HepG2 (cell line): Measurements from ENCODE around the gene PRDM10. TPM values are rescaled to one million over a fixed set of nuclear protein-coding genes. Genes with fewer than 3 reads are reported as not detected.

ENCODE experiments used
- ATAC-seq: fragments of 200-7000 bp; cut with Tn5 transposase; 3 replicates; pipeline ENCODE4 v1.9.1; 2020; ENCODE audit warnings: mild to moderate bottlenecking, moderate library complexity
- BruUV-seq: library from RNA; stranded (reverse); fragments of 400-500 nt; replicated peaks from 2 replicates; lab custom pipeline; 2021; lab: Mats Ljungman, UMichigan
- CTCF ChIA-PET: fragments of 300-600 bp; formaldehyde crosslinking; extraction: SDS; loops from one replicate; lab custom pipeline; 2021; ENCODE audit warnings: low total read pairs, inconsistent platforms, low intra/inter-chr PET ratio; lab: Yijun Ruan, JAX
- POLR2A ChIA-PET: fragments of 350-600 bp; sonication (Branson Sonifier 250); formaldehyde crosslinking; loops from one replicate; lab custom pipeline; 2020; ENCODE audit warnings: antibody characterized with exemption, inconsistent platforms; lab: Yijun Ruan, JAX
- DNase-seq: peaks from one replicate; pipeline ENCODE4 v3.0.0-alpha.2; 2015; ENCODE audit warnings: low spot score
- FAIRE-seq: peaks from 3 replicates; lab custom pipeline; 2011; peaks lifted over from hg19 to GRCh38; lab: Jason Lieb, UNC
- H2AFZ ChIP-seq: one replicate; pipeline ENCODE4 v1.6.1; 2011; ENCODE audit warnings: low read length, inconsistent platforms
- H3K27ac ChIP-seq: fragments of 300-600 bp; 3 replicates; pipeline ENCODE4 v1.8.0; 2011; ENCODE audit warnings: mixed run types, mild to moderate bottlenecking, mixed read lengths, low read length, inconsistent platforms; ENCODE audit not compliant: insufficient read depth; ENCODE audit errors: extremely low read length
- H3K27me3 ChIP-seq, 2 experiments: fragments of 200-600 bp in 1 of 2; 2 replicates in 1 of 2; 3 replicates in 1 of 2; pipeline versions ENCODE4 v1.6.0 to v1.8.0; 2011; ENCODE audit warnings: low read length in 2 of 2, mild to moderate bottlenecking in 2 of 2, moderate library complexity in 2 of 2, inconsistent platforms in 1 of 2; ENCODE audit not compliant: insufficient read depth in 2 of 2, control insufficient read depth in 1 of 2
- H3K36me3 ChIP-seq, 2 experiments: fragments of 200-600 bp in 1 of 2; replicated peaks in 1 of 2; 2 replicates in 1 of 2; 3 replicates in 1 of 2; pipeline versions ENCODE4 v1.5.1 to v1.8.0; 2011; ENCODE audit warnings: low read length in 2 of 2, inconsistent platforms in 1 of 2; ENCODE audit not compliant: insufficient read depth in 2 of 2, control insufficient read depth in 1 of 2
- H3K4me1 ChIP-seq: 2 replicates; pipeline ENCODE4 v1.5.1; 2012; ENCODE audit warnings: low read length, inconsistent platforms; ENCODE audit not compliant: insufficient read depth
- H3K4me2 ChIP-seq: 2 replicates; pipeline ENCODE4 v1.6.0; 2011; ENCODE audit warnings: low read depth, low read length, inconsistent platforms
- H3K4me3 ChIP-seq, 3 experiments: fragments of 200-600 bp in 1 of 3; sonication (generic), shearing (Covaris generic) in 1 of 3; replicated peaks in 1 of 3; 2 replicates each; pipeline ENCODE4 v1.5.1; 2011 to 2016; ENCODE audit warnings: low read length in 3 of 3, inconsistent platforms in 2 of 3, low read depth in 2 of 3, mild to moderate bottlenecking in 2 of 3, control low read depth in 1 of 3, mixed read lengths in 1 of 3; ENCODE audit not compliant: insufficient read depth in 1 of 3
- H3K79me2 ChIP-seq: one replicate; pipeline ENCODE4 v1.6.1; 2011; ENCODE audit warnings: low read length, inconsistent platforms; ENCODE audit not compliant: insufficient read depth
- H3K9ac ChIP-seq: 2 replicates; pipeline ENCODE4 v1.6.0; 2011; ENCODE audit warnings: mild to moderate bottlenecking, low read depth, low read length, inconsistent platforms; ENCODE audit not compliant: insufficient read depth
- H3K9me3 ChIP-seq: 2 replicates; pipeline ENCODE4 v1.5.1; 2012; ENCODE audit warnings: mild to moderate bottlenecking, low read length
- H4K20me1 ChIP-seq: 2 replicates; pipeline ENCODE4 v1.6.0; 2011; ENCODE audit warnings: inconsistent platforms, mild to moderate bottlenecking, low read length, moderate library complexity; ENCODE audit not compliant: insufficient read depth
- ATF3 ChIP-seq: sonication (generic); formaldehyde crosslinking; IDR thresholded peaks from 2 replicates; pipeline ENCODE4 v1.4.0; 2020; ENCODE audit warnings: missing genetic modification reagents
- CHCHD3 ChIP-seq: sonication (generic); formaldehyde crosslinking; IDR thresholded peaks from 2 replicates; pipeline ENCODE4 v1.8.0; 2022; ENCODE audit warnings: mild to moderate bottlenecking, missing genetic modification reagents, moderate library complexity
- ELK4 ChIP-seq: sonication (generic); formaldehyde crosslinking; IDR thresholded peaks from 2 replicates; pipeline ENCODE4 v1.9.0; 2021; ENCODE audit warnings: missing genetic modification reagents, borderline replicate concordance
- KAT7 ChIP-seq: IDR thresholded peaks from 2 replicates; pipeline ENCODE4 v1.6.1; 2018; ENCODE audit warnings: borderline replicate concordance, missing compliant biosample characterization
- MED13 ChIP-seq: sonication (generic); formaldehyde crosslinking; IDR thresholded peaks from 2 replicates; pipeline ENCODE4 v1.5.0; 2020; ENCODE audit warnings: missing genetic modification reagents
- MEIS2 ChIP-seq: sonication (generic); formaldehyde crosslinking; IDR thresholded peaks from 2 replicates; pipeline ENCODE4 v1.9.0; 2021; ENCODE audit warnings: mild to moderate bottlenecking, missing genetic modification reagents
- MXD3 ChIP-seq: IDR thresholded peaks from 2 replicates; pipeline ENCODE4 v1.6.1; 2016; ENCODE audit warnings: mild to moderate bottlenecking, missing biosample characterization, missing genetic modification reagents
- TFDP2 ChIP-seq: sonication (generic); formaldehyde crosslinking; IDR thresholded peaks from 2 replicates; pipeline ENCODE4 v1.4.0; 2020; ENCODE audit warnings: missing genetic modification reagents
- ZEB1 ChIP-seq: IDR thresholded peaks from 2 replicates; pipeline ENCODE4 v1.6.1; 2012; ENCODE audit warnings: mild to moderate bottlenecking, low read depth, inconsistent platforms; ENCODE audit not compliant: insufficient replicate concordance
- ZFX ChIP-seq: sonication (generic); formaldehyde crosslinking; IDR thresholded peaks from 2 replicates; pipeline ENCODE4 v1.4.0; 2020; ENCODE audit warnings: mild to moderate bottlenecking, low read depth, missing genetic modification reagents, moderate library complexity
- ZNF142 ChIP-seq: sonication (generic); formaldehyde crosslinking; IDR thresholded peaks from 2 replicates; pipeline ENCODE4 v1.4.0; 2020; ENCODE audit warnings: missing genetic modification reagents
- ZNF580 ChIP-seq: IDR thresholded peaks from 2 replicates; pipeline ENCODE4 v1.6.1; 2016; ENCODE audit warnings: low read depth, borderline replicate concordance
- WGBS: methylation state at CpG from one replicate; pipeline ENCODE4 v1.1.6; 2017; ENCODE audit warnings: low lambda C conversion rate; 5-methylcytosine and 5-hydroxymethylcytosine counted together
- in situ Hi-C: cut with HindIII; loops from 2 replicates; pipeline ENCODE4 v1.10.0; 2017; ENCODE audit warnings: low pct_unique_long_range_greater_than_20kb; ENCODE audit not compliant: extremely low pct_ligation_motif_present
- intact Hi-C: fragments of 100-400 bp; cut with micrococcal nuclease; formaldehyde crosslinking; loops from one replicate; pipeline ENCODE4 v1.10.0; 2022; ENCODE audit not compliant: unreplicated experiment
- polyA plus RNA-seq, 8 experiments: library from polyadenylated mRNA; depleted of rRNA in 3 of 8; stranded (reverse) in 7 of 8; unstranded in 1 of 8; fragments of >200 nt; fragmentation: Illumina TruSeq in 4 of 8; extraction: Trizol in 4 of 8; gene quantifications; 2 replicates each; pipeline versions ENCODE4 v1.2.1 to v1.2.3, GENCODE V29; 2011 to 2016; ENCODE audit warnings: low read depth in 4 of 8, missing spikeins in 1 of 8, mixed read lengths in 1 of 8; ENCODE audit not compliant: insufficient read depth in 1 of 8
- total RNA-seq, 5 experiments: library from RNA; depleted of rRNA; stranded (reverse); fragments of >200 nt; fragmentation: Illumina TruSeq; extraction: Trizol; gene quantifications; 2 replicates each; pipeline ENCODE4 v1.2.3, GENCODE V29; 2016; ENCODE audit warnings: low read depth in 1 of 5

The PRDM10 gene
- total and polyA plus RNA-seq, 2 of the 13 experiments (the other 11 are each of a cell fraction or from before 2014, with no cell fraction given), result 5.7 to 5.8 TPM

GRCh38 chr11:130001461-130002351 lies 929 bp downstream of the PRDM10 start:
- CTCF ChIA-PET, result no interaction called here
- peak overlapping the region; percentile 92 for H3K9ac ChIP-seq
- intact Hi-C loops, result loop anchor here (2.0 to 5.0 kb wide), 4 partner anchors 36 to 131 kb away; partner anchors contain the start of gene APLP2
- in situ Hi-C loops, result no loop called here
- DNase-seq (peak; percentile 28), FAIRE-seq (no peak), ATAC-seq (peak; percentile 32; the same call in 2 of the 3 replicates)
- H3K9me3 ChIP-seq, result no peaks in the 10 kb centered on the region
- H2AFZ ChIP-seq, result no peak overlapping the region
- peak overlapping the region; percentile 66 to 87 (median 80) for H3K4me3 ChIP-seq
- peak overlapping the region; percentile 95 for H3K4me2 ChIP-seq
- no peaks in the 10 kb centered on the region for H3K36me3 ChIP-seq
- POLR2A ChIA-PET, result interaction anchor here (0.8 to 6.2 kb wide), 24 partner anchors 10 to 186 kb away, joined by 3 to 70 read pairs (median 11); partner anchors contain the start of genes APLP2 and TMEM45B
- no peaks in the 10 kb centered on the region; a peak in 1 of 5 replicates for H3K27me3 ChIP-seq
- WGBS, result 1% methylated on average over 16 of the region's 90 CpGs
- no TSS peak for BruUV-seq
- H3K79me2 ChIP-seq, result peaks cover 50% of the 10 kb centered on the region
- peak overlapping the region; percentile 99 for H3K27ac ChIP-seq
- H3K4me1 ChIP-seq, result peaks cover 58% of the 10 kb centered on the region
- H4K20me1 ChIP-seq, result no peaks in the 10 kb centered on the region
- TF ChIP-seq MEIS2, result 0 out of 2 replicates have a peak, but pooled peaks have one; percentile 1
- TF ChIP-seq CHCHD3 (CRISPR knock-in tag), result 0 out of 2 replicates have a peak, but pooled peaks have one; percentile 59
- TF ChIP-seq MXD3 (CRISPR knock-in tag), result 0 out of 2 replicates have a peak, but pooled peaks have one; percentile 20
- TF ChIP-seq TFDP2 (CRISPR knock-in tag), result 0 out of 2 replicates have a peak, but pooled peaks have one; percentile 16
- peak; percentile 64; the same call in 1 of the 2 replicates for TF ChIP-seq ZNF580 (CRISPR knock-in tag)
- TF ChIP-seq ZEB1, result no peak
- TF ChIP-seq ZFX (CRISPR knock-in tag), result peak; percentile 62
- TF ChIP-seq KAT7 (CRISPR knock-in tag), result 0 out of 2 replicates have a peak, but pooled peaks have one; percentile 34
- TF ChIP-seq ZNF142, result peak; percentile 52; the same call in 1 of the 2 replicates
- TF ChIP-seq ELK4, result no peak
- 0 out of 2 replicates have a peak, but pooled peaks have one; percentile 22 for TF ChIP-seq MED13
- 0 out of 2 replicates have a peak, but pooled peaks have one; percentile 17 for TF ChIP-seq ATF3
